Measurements from ENCODE around the gene ALDH1A2. TPM values are rescaled to one million over a fixed set of nuclear protein-coding genes. Genes with fewer than 3 reads are reported as not detected.

ALDH1A2 gene
- total RNA-seq, 1 donor from 2014 or later = 8.4 TPM

DNA sequence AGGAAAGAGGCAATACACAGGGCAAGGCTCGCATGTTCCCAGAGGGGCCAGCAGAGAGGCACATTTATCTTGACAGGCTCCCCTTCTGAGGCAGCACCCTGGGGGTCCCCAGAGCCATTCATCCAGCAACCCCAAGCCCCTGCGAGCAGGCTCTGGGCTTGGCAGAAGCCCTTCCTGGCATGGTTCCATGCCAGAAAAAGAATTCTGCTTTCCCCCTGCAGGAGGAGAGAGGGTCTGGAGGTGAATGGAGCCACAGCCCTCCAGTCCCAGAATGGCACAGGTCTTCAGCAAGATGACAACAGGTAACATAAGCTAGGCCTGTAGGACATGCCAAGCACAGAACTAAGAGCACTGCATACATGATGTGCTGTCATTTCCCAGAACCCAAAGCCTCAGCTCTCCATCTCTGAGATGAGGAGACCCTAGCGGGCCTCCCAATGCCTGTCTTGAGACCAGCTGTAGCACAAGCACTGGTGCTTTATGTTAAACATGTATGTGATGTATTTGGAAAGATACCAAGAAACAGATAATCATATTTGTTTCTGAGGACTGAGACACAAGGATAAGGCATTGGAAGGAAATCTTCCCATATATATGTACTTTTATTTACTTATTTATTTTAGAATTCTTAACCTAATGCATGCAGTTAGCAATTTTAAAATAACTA, 121.6 kb downstream of the ALDH1A2 start:
- no peak for DNase-seq (ENCODE audit: low spot score)

DNA sequence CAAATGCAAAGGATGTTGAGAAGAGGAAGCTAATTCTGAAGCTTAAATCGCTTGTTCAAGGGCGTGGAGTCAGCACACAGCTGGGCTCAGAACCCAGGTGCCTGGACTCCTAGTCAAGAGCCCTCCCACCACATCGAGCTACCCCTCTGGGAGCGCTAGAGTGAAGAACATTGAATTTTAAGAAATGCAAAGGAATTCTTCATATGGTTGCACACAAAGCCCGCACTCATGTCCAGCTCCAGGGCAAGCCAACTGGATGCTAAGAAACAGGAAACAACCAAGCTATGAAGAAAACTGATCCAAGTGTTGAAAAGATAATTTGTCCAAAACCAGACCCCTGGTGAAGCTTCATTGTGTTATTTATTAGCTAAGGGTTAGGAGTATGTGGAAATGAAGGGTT, 122.3 kb downstream of the ALDH1A2 start:
- DNase-seq (ENCODE audit: low spot score) = no peak

- no peak for DNase-seq (ENCODE audit: low spot score)
Measured at GRCh38 chr15:57941816-57942215, 123.7 kb downstream of the ALDH1A2 start.

DNA sequence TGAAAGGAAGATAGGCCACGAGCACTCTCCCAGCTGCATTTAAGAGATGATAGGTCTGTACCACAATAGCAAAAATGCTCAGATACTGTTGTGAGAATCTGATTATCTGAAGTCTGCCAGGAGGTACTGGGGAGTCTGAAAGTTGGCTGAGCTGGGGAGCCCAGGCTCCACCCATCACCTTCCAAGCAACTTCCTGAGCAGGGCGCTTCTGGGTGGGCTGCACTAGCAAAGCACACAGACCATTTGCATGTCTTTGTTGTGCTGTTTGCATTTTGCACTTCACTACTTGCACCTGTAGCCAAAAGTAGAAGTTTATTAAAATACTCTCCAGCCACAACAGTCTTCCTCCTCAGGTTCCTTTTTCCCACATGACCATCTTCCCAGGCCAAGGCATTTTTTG, 133.2 kb downstream of the ALDH1A2 start:
- no peak for DNase-seq (ENCODE audit: low spot score)

DNA sequence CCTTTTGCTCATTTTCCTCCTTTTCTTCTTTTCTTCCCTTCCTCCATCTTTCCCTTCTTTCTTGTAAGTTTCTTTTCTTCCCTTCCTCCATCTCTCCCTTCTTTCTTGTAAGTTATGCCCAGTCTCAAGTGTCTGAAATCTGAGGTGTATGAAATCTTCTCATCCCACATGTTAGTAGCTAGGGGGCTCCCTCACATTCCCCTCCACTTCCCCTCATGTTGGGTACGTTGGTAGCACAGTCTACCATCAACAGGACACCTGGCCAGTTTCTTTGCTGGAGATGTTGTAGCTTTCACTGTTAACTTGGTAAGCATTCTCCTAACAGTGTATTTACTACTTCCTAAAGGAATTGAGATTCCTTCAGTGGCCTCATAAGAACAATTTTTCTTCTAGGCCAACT, 133.9 kb downstream of the ALDH1A2 start:
- no peak for DNase-seq (ENCODE audit: low spot score)

DNA sequence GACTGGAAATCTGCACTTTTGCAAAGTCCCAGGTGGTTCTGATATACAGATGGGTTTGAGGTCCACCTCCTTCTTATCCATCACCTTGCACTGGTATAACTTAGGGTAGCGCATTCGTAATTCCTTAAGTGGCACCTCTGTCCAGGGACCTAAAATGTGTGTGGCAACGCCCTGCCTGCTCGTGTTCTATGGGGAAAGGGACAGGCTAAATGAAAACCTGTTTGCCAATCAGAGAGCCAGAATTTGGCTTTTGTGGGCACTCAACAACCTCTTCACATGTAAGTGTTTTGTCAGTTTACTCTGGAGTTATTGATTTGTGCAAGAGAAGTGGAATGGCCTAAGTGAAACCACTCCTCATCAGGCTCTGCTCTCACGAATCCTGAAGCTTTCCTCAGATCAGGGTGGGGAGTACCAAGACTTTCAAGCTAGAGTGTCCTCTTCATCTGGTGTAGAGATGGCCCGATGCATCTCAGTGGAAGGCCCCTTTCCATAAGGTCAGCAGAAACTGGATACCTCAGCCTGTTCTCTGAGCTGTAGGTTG, 138.3 kb downstream of the ALDH1A2 start:
- DNase-seq (ENCODE audit: low spot score) = no peak

GRCh38 chr15:57925650-57926049, 139.9 kb downstream of the ALDH1A2 start:
- no peak for DNase-seq (ENCODE audit: low spot score)

DNA sequence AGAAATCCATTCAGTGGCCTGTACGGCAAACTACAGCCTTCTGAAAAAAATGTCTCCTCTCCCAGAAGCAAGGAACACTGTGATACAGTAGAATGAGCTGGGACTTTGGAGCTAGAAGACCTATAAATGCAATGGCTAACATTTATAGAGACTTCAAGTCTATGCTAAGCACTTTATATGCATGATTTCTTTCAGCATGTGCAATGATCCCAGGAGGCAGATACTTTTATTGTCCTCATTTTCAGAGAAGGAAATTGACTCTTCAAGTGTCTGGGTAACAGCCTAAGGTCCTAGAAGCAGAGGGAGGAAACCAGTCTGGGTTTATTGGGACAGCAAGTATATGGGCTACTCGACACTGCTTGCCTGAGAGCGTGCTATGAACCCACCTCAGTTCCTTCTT, 140.9 kb downstream of the ALDH1A2 start:
- DNase-seq (ENCODE audit: low spot score) = no peak

- DNase-seq (ENCODE audit: low spot score) = peak; percentile 11
Measured at GRCh38 chr15:57923750-57924149, 141.8 kb downstream of the ALDH1A2 start.

DNA sequence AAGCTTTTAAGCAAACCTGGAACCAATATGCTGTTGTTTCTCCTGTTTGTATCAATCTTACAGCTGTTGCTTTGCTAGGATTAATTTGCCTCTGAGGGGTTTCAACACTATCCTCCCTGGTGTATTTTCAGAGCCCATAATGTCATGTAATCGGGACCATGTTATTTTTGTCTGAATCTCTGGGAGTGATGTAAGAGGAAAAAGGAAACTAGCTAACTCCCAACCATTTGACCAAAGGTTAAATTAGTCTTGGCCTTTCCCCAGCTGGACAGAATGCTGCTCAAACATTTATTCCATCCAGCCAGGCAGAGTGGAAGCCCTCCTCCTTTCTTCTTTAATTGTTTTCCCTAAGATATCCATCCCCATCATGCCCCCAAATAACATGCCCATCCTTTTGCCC, 142.2 kb downstream of the ALDH1A2 start:
- peak; percentile 35 for DNase-seq (ENCODE audit: low spot score)

- no peak for DNase-seq (ENCODE audit: low spot score)
Measured at GRCh38 chr15:57922776-57923175, 142.7 kb downstream of the ALDH1A2 start.

DNA sequence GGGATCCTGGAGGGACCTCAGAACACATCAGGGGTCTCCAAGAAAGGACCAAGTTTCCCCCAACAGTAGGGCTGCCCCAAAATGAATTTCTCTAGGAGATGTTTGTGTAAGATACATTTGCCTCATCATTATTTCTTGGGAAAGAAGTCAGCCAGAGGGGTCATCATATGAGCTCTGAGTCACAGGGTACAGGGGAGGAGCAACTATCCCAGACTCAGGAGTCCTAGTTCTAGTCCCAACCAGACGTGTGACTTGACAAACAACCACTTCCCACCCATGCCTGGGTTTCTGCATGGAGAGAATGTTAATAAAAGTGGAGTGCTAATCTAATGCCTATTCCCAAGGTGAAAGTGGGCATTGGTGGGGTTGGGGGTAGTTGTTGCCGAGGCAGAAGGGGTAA, 144.1 kb downstream of the ALDH1A2 start:
- DNase-seq (ENCODE audit: low spot score) = no peak

- DNase-seq (ENCODE audit: low spot score) = no peak
Measured at GRCh38 chr15:57920911-57921310, 144.6 kb downstream of the ALDH1A2 start.

DNA sequence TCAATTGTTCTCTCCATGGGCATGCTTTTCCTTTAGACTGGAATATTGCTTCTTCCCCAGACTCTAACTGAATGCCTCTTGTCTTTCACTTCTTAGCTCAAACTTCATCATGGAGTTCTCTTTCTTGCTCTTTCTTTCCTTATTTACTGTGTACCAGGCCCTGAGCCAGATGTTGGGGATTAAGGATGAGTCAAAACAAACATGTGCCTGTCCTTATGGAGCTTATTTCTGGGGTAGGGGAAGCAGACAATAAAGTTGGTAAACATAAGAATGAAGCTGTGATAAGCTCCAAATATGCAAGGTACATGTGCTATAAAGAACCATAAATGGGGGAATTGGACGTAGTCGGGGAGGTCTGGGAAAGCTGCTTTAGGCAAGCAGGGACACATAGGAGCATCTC, 145.8 kb downstream of the ALDH1A2 start:
- DNase-seq (ENCODE audit: low spot score) = no peak

DNA sequence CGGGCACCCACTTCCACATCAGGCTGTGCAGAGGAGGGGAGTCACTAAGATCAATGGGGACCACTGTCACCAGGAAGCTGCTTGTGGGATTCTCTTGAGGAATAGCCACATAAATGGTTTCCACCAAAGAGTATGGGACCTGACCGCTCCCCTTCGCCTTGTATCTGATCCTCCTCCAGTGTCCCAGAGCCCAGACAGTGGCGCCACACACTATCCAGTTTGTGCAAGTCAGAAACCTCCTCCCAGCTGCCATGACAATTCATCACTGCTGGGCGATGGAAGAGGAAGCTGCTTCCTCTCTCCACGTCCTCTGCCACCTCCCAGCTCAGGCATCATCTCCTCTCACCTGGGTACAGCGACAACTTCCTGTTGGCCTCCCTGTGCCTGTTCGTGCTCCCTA, 147.5 kb downstream of the ALDH1A2 start:
- no peak for DNase-seq (ENCODE audit: low spot score)

DNA sequence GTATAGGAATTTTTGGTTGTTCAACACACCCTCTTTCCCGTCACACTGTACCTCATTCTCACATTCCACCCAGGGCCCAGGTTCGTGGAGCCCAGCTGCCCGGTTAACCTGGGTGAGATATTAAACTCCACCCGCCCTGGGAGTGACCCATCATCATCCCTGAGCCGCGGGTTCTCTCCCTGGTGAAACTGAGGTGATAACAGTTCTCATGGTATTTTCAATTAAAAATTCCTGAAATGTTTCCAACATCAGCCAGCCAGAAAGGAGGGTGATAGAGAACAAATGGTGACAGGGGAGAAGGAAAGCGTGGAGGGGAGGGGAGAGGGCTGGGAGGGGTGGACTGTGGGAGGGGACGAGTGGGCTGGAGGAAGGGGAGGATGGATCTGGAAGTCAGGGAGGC, 148.8 kb downstream of the ALDH1A2 start:
- DNase-seq (ENCODE audit: low spot score) = no peak

DNA sequence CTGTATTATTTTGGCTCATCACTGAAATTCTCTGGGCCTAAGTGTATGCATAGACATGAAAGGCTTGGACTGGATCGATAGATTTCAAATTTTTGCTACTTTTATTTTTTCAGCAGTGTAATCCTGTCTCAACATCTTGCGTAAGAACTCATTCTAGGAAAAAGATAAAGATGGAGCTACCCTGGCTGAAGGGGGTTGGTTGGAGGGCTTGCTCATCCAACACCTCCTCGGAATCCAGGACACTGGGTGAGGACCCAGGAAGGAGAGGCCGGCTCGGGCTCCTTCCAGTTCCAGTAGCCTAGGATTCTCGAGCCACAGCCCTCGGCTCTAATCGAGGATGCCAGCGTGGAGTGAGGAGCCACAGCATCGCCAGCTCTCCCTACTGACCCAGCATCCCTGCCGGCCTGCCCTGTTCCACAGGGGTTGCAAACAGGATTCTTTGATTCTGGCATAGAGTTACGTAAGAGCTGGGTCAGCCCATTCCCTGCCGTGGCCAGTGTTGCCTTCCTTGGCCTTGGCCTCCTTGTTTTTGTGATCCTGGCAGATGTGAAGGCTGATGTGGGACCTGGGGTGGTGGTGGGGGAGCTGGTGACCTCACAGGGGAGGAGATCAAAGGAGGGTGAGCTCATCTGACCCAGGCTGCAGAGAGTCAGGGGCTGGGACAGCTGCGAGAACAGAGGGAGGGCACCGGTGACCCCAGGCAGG, 149.5 kb downstream of the ALDH1A2 start:
- DNase-seq (ENCODE audit: low spot score) = no peak

DNA sequence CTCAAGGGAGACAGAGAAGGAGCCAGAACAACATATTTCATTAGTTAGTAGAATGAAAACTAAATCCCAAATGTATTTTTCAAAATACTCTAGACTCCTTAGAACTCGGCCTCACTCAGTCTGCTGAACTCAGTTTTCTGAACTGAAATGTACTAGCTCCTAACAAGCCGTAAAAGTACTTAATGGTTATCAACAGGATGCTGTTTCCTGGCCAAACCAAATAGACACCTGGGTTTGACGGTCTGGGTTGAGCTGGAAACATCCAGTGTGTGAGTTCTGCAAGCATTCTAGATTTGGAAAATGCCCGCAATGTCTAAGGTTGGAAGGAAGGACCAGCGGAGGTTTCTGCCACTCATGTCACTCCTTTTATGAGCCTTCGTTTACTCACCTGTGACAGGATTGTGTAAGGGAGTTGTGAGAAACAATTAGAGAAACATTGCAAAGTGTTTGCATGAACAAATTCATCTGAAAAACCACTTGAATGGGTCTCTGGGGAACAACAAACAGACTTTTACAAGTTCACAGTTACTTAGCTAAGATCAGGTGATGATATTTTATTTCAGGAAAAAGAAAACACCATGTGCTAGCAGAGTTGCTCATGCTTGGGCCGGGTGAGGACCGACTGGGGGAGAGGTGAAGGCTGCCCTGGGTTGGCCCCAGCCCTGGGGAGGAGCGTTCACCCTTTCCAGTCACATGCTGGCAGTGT, 151.0 kb downstream of the ALDH1A2 start:
- DNase-seq (ENCODE audit: low spot score) = no peak

GRCh38 chr15:57911247-57911646, 154.3 kb downstream of the ALDH1A2 start:
- DNase-seq (ENCODE audit: low spot score) = peak; percentile 25

GRCh38 chr15:57910672-57911071, 154.8 kb downstream of the ALDH1A2 start:
- no peak for DNase-seq (ENCODE audit: low spot score)

DNA sequence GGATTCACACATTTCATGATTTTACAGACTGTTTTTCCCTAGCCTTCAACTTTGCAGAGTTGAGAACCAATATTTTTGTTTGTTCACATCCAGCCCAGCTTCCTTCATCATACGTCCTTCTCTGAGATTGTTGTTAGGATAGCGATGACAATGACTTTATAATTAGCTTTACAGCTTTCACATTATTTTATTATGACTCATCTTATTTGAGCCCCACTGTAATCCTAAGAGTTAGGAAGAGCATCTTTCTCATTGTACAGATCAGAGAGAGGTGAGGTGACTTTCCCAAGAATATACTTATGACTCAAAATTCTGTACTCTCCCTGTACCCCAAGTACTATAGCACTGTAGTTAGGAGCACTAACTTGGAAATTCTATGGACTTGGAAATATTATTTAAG, 156.1 kb downstream of the ALDH1A2 start:
- DNase-seq (ENCODE audit: low spot score) = no peak

DNA sequence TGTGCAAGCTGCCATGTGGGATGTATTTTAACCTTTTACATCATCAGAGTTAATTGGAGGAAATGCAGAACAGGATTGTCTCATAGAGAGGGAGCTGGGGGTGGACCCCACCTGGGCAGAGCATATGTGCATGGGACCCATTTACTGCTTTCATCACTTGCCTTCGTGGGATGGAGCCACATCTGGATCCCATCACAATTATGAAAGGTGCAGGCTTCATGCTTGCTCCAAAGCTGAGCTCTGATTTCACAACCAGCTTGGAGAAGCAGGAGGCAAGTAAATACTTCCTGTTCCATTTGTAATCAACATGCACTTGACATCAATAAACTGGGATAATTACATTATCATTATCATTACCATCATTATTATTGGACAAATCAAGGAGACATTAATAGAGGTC, 161.9 kb downstream of the ALDH1A2 start:
- no peak for DNase-seq (ENCODE audit: low spot score)

Measured in umbilical cord (tissue), 2 donors.